Cerebellar nuclear complex (tissue), 1 donor: ENCODE data around the gene DIP2C.
A peak's percentile ranks its signal among the peaks of the same experiment; 100 is the strongest.

Experiments
- DNase-seq, 2 experiments: peaks; one replicate each; lab custom pipeline; 2025; lab: John Stamatoyannopoulos, UW

DIP2C gene

GRCh38 chr10:625751-626711 lies 63.4 kb downstream of the DIP2C start:
- no peak for DNase-seq

- DNase-seq = no peak
Observed at GRCh38 chr10:625333-625696, 64.2 kb downstream of the DIP2C start.

GRCh38 chr10:624605-625332 lies 64.7 kb downstream of the DIP2C start:
- no peak for DNase-seq

DNA sequence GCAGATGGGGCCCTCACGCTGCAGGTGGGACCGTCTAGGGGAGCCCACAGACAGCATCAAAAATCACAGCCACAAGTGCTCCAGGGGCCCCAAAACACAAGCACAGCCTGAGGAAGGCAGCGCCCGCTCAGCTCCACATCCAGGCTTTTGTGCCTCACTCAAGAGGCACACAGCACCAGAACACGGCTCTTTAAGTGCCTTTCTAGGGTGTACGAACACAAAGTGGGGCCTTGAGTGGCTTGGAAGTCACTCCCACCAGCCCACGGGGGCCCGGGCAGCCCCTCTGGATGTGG lies 65.2 kb downstream of the DIP2C start:
- DNase-seq = no peak

GRCh38 chr10:623477-624311 lies 65.8 kb downstream of the DIP2C start:
- no peak for DNase-seq

DNA sequence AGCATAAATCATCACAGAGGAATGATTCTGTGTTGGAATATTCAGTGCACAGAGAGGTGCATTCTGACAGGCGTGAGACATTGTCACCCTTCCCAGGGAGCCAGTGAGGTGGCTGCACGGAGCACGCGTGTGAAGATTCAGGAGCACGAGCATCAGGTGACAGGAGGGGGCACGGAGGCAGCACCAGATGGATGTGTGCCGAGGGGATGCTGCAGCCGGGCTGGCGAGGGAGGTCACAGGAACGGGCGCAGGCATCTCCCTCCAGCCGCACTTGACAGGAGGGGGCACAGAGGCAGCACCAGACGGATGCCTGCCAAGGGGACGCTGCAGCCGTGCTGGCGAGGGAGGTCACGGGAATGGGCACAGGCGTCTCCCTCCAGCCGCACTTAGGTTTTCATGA lies 66.5 kb downstream of the DIP2C start:
- peak in 1 of 2 experiments; percentile 63 for DNase-seq

GRCh38 chr10:621981-622740 lies 67.3 kb downstream of the DIP2C start:
- DNase-seq = no peak

DNA sequence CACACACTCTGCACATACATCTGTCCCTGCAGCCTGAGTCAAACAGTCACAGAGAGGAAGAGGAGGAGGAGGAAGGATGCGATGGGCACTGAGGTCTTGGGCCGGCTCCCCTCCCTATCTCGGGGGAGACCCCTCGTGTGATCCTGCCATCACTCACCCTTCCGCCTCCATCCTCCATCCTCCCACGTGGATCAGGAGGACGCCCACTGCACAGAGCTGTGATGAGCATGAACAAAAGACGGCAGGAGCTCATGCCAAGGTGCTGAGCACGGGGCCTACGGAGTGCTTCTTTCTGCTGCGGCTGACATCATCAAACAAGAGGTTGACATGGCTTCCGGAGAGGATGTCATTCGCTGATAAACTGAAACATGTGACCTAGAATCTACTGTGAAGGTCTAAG lies 68.0 kb downstream of the DIP2C start:
- no peak for DNase-seq

DNA sequence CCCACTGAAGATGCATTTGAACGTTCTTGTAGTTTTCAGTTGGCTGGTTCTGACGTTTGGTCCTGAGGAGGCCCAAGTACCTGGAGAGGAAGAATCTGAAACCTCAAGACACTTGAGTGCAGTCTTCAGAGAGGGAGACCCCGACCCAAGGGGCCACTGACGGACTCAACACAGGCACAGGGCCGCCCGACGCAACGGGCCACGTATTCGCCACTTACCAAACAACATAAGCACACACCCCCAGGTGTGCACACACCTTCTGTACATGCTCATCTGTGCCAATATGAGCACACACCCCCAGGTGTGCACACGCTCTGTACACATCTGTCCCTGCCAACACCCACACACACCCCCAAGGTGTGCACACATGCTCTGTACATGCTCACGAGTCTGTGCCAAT lies 68.5 kb downstream of the DIP2C start:
- no peak for DNase-seq

- DNase-seq = no peak
Observed at GRCh38 chr10:620417-620816, 69.1 kb downstream of the DIP2C start.

- no peak for DNase-seq
Observed at GRCh38 chr10:619710-620109, 69.8 kb downstream of the DIP2C start.

- DNase-seq = no peak
Observed at GRCh38 chr10:618229-618989, 71.1 kb downstream of the DIP2C start.

GRCh38 chr10:617471-617870 lies 72.0 kb downstream of the DIP2C start:
- no peak for DNase-seq

GRCh38 chr10:615583-616152 lies 73.8 kb downstream of the DIP2C start:
- no peak for DNase-seq

DNA sequence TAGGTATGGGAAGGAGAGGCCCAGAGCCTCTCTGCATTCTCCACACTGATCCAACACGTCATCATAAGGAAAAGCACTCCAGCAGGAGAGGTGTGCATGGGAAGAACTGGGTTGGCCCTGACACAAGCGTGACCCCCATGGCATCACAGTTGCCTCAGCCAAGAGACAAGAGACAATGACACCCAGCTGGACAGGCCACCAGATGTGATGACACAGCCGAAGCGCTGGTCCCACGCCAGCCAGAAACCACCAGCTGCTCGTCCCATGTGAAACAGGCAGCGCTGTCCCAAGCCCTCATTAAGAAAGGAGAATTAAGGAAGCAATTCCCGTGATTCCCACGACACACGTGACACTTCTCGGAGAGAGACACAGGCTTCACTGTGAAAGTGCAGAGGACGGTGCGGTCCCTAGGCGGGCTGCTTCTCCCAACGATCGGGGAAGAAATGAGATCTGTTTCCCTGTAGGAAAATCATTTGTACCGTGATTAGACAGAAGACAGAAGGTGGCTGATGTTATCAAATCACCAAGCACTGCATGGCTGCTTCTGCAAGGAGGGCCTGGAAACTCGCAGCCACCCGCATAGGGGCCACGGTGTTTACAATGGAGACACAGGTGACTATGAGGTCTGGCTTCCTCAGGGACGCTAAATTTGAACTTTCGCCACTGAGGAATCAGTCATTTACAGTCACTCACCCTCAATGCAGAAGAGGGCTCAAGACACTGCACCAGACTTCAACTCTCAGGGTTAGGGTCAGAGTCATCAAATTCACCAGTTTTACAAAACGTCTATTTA lies 74.5 kb downstream of the DIP2C start:
- DNase-seq = no peak

DNA sequence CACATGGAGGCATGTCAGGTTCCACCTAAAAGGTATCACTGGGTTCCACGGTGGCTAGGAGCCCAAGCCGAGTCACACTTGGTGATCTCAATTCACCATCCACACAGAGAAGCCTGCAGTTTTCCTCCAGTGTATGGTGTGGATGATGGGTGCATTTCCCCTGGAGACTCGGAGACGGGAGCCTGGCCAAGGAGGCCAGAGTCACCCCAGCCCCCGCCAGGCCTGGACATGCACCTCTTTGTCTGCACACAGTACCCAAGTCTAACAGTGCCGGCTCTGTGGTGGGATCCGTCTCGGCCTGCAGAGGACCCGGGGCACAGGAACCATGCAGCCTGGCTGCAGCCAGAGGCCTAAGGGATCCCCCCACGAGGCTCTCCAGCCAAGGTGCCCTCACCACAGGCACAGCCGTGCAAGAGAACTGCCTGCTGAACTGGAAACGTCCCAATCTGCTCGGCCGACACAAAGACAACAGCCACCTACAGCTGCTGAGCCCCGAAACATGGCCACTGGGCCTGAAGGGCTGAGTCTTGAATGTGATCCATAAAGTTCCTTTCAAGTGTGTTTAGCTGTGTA lies 75.2 kb downstream of the DIP2C start:
- no peak for DNase-seq

GRCh38 chr10:613271-614138 lies 76.0 kb downstream of the DIP2C start:
- no peak for DNase-seq

- DNase-seq = no peak
Observed at GRCh38 chr10:612696-613095, 76.8 kb downstream of the DIP2C start.
